Measurements from ENCODE around the gene CACNA1S.

- TF ChIP-seq EZH2 (IDR thresholded peaks at IDR 0.05; ENCODE audit: insufficient read depth, poor library complexity, severe bottlenecking): no peak
- no peak for TF ChIP-seq EZH2phosphoT487 (IDR thresholded peaks at IDR 0.05; ENCODE audit: insufficient read depth, low read depth)
Measured at GRCh38 chr1:201088395-201088794, 23.8 kb downstream of the CACNA1S start.

Data from GM23248 (cell line).